Prostate gland (tissue), 2 donors: ENCODE data around the gene ZCCHC7.

Experiments used
- CTCF ChIP-seq, 4 experiments: fragments of 200-600 bp in 2 of 4; fragments of 450-650 bp in 2 of 4; sonication (generic) in 2 of 4; IDR thresholded peaks; 1 replicate in 3 of 4; 2 replicates in 1 of 4; pipeline ENCODE4 v1.5.1; 2016 to 2019; ENCODE audit warnings: antibody characterized with exemption in 4 of 4, mild to moderate bottlenecking in 2 of 4, moderate library complexity in 2 of 4
- POLR2AphosphoS5 ChIP-seq: sonication (generic); formaldehyde crosslinking; IDR thresholded peaks from one replicate; pipeline ENCODE4 v1.6.1; 2017; ENCODE audit warnings: antibody characterized with exemption

GRCh38 chr9:37395229-37395628 is 274.9 kb downstream of the ZCCHC7 start:
- no peak for TF ChIP-seq CTCF (IDR thresholded peaks at IDR 0.05)
- no peak for TF ChIP-seq POLR2AphosphoS5
